ENCODE results near the gene TFB1M.

DNA sequence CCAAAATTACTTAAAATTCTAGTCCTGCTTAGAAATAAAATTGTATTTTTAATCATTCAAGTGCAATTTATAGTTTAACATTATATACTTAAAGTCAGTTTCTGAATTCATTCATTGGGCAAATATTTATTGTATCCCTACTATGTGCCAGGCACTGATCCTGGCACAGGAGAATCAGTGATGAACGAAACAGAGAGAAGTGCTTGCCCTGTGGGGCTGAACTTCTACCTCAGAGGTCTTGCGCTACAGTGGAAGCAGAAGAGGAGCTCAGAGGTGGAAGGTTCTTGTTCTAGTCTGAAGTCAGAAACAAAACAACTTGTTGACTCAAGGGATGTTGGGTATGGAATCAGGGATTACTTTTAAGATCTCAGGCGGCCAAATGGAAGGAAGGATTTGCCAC lies 44.5 kb downstream of the TFB1M start:
- TF ChIP-seq, protein P1, sequence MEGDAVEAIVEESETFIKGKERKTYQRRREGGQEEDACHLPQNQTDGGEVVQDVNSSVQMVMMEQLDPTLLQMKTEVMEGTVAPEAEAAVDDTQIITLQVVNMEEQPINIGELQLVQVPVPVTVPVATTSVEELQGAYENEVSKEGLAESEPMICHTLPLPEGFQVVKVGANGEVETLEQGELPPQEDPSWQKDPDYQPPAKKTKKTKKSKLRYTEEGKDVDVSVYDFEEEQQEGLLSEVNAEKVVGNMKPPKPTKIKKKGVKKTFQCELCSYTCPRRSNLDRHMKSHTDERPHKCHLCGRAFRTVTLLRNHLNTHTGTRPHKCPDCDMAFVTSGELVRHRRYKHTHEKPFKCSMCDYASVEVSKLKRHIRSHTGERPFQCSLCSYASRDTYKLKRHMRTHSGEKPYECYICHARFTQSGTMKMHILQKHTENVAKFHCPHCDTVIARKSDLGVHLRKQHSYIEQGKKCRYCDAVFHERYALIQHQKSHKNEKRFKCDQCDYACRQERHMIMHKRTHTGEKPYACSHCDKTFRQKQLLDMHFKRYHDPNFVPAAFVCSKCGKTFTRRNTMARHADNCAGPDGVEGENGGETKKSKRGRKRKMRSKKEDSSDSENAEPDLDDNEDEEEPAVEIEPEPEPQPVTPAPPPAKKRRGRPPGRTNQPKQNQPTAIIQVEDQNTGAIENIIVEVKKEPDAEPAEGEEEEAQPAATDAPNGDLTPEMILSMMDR (IDR thresholded peaks at IDR 0.05; ENCODE audit: low read length): no peak
- no peak for TF ChIP-seq EZH2 (IDR thresholded peaks at IDR 0.05; ENCODE audit: borderline replicate concordance, low read length)

Measured in OCI-LY1 (cell line).